ENCODE results near the gene RASGRF2.

DNA sequence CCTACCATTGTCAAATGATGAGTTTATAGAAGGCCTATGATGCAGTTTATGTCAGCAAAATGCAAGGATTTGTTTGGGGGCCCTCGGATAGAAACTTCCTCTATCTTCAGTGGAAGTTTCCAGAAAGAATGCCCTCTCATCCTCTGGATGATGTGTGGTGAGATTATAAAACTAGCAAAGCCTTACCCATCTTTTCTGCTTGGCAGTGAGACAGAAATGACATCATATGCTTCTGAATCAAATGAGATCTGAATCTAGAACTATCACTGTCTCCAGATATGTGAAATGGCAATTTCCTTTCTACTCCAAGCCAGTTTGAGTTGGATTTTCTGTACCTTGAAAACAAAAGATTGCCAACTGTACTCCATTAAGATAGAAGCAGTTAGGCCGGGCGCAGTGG is 212.5 kb downstream of the RASGRF2 start:
- no peak for TF ChIP-seq EZH2 (IDR thresholded peaks at IDR 0.05; ENCODE audit: borderline replicate concordance, low read depth, low read length, poor library complexity, severe bottlenecking)
- TF ChIP-seq, protein P1, sequence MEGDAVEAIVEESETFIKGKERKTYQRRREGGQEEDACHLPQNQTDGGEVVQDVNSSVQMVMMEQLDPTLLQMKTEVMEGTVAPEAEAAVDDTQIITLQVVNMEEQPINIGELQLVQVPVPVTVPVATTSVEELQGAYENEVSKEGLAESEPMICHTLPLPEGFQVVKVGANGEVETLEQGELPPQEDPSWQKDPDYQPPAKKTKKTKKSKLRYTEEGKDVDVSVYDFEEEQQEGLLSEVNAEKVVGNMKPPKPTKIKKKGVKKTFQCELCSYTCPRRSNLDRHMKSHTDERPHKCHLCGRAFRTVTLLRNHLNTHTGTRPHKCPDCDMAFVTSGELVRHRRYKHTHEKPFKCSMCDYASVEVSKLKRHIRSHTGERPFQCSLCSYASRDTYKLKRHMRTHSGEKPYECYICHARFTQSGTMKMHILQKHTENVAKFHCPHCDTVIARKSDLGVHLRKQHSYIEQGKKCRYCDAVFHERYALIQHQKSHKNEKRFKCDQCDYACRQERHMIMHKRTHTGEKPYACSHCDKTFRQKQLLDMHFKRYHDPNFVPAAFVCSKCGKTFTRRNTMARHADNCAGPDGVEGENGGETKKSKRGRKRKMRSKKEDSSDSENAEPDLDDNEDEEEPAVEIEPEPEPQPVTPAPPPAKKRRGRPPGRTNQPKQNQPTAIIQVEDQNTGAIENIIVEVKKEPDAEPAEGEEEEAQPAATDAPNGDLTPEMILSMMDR (conservative IDR thresholded peaks at IDR 0.05; ENCODE audit: low read depth, low read length), result no peak

Data from A673 (cell line).